NCI-H82 (cell line): ENCODE data around the gene ZMAT5.

Experiments used
- DNase-seq: peaks from one replicate; lab custom pipeline; 2025; lab: John Stamatoyannopoulos, UW

ZMAT5 gene

GRCh38 chr22:29766632-29767170 is at the start of gene ZMAT5:
TSS of gene ZMAT5 (minus strand) at chr22:29767007. CDS start at chr22:29748544, 18,463 bp downstream.
- DNase-seq: peak; percentile 98

- DNase-seq: no peak
Measured at GRCh38 chr22:29816539-29816938, 49.7 kb upstream of the ZMAT5 start.

DNA sequence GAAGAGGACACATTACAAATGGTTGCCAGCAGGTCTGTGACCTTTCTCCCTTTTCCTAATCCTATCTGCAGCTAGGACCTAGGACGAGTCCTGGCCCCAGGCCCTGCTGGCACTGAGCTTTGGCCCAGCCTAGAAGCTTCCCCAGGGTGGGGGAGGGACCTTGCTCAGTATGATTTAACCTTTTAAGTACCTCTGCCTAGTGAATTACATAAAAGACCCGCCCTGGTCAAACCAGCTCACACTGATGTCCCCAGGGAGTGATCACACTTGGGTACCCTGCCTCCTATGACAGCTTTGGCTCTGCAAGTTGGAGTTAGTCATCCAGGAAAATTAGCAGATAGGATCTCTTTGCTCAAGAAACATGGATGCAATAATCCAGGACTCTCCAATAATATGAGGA is 49.3 kb upstream of the ZMAT5 start:
- DNase-seq: no peak

- no peak for DNase-seq
Measured at GRCh38 chr22:29815580-29815979, 48.8 kb upstream of the ZMAT5 start.

DNA sequence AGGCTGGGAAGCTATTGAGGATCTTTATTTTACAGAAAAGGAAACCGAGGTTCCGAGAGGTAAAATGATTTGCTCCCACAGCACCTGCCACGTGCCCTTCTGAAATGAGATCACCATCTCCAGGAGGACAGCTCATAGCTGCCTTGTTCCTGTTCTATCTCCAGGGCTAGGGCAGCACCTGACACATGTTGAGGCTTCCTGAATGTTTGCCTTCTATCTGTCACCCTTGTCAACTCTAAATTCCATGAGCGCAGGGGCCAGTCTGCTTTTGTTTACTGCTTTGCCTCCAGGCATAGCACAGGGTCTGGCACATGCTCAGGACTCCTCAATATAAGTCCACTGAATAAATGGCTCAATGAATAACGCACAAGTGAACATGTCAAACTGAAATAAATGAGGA is 47.2 kb upstream of the ZMAT5 start:
- no peak for DNase-seq

- DNase-seq: no peak
Measured at GRCh38 chr22:29813563-29813962, 46.8 kb upstream of the ZMAT5 start.

- no peak for DNase-seq
Measured at GRCh38 chr22:29813126-29813525, 46.3 kb upstream of the ZMAT5 start.

DNA sequence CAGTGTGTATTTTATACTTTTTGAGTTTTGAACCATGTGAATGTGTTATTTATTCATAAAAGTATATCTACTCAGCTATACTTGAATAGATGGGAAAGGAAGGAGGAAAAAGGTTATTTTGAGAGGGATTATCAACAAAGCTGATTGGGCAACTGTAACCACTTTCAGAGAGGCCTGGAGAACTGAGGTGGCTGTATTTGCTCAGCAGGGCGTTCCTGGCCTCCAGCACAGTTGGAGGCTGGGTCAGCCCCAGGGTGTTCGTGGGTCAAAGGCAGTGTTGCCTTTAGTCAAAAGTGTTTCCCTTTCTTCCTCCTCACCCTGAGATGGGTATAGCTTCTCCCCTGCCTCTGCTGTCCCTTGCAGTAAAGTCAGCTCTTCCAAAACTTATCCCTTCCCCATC is 44.6 kb upstream of the ZMAT5 start:
- DNase-seq: no peak

DNA sequence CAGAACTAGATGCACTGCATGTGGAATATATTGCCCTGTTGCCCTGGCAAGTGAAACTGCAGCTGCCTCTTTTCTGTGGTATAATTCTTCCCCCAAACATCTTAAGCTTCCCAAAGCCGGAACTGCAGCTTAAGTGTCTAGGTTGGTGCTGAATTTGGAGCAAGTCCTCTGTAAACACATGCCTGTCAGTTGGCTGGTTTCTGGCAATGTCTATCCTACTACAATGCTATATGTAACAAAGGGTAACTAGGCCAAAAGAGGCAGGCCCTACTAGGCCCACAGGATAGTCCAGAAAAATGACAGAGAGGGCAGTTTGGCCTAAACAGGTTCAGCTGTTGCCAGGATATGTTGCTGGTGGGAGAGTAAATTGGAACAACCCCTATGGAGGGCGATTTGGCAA is 43.4 kb upstream of the ZMAT5 start:
- DNase-seq: no peak

DNA sequence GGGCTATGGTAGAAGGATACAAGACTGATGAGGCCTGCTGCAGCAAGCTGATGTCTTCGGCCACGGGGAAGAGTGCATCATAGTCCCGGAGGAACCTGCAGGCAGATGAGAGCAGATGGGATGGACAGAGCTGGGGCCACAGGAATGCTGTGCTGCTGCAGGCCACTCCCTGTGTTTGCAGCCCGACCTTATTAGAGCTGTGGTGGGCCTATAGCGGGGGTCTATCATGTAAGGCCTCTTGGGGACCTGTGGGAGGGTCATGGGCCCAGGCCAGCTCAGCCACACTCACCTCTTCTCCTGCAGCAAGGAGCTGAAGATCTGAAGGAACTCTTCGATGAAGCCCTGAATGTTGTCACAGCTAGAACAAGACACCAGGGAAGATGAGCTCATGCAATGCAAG is 39.4 kb upstream of the ZMAT5 start:
- no peak for DNase-seq

- no peak for DNase-seq
Measured at GRCh38 chr22:29804985-29805384, 38.2 kb upstream of the ZMAT5 start.

- DNase-seq: no peak
Measured at GRCh38 chr22:29803190-29803589, 36.4 kb upstream of the ZMAT5 start.

DNA sequence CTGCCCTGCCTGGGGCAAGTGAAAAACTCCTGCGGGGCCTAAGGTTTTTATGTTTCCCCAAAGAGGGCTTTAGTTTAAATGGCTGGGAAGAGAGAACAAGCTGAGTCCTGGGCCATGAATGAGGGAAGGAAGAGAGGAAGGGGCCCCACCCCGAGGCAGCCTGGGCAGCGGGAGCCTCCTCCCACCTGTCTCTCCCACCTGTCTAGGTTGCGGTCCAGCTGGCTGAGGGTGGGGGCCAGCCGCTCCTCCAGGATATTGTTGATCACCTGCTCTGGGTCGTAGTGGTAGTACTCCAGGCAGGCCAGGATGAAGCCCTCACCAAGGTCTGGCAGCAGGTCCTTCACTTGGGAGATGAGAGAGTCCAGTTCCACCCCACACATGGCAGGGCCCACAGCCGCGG is 35.0 kb upstream of the ZMAT5 start:
- no peak for DNase-seq

DNA sequence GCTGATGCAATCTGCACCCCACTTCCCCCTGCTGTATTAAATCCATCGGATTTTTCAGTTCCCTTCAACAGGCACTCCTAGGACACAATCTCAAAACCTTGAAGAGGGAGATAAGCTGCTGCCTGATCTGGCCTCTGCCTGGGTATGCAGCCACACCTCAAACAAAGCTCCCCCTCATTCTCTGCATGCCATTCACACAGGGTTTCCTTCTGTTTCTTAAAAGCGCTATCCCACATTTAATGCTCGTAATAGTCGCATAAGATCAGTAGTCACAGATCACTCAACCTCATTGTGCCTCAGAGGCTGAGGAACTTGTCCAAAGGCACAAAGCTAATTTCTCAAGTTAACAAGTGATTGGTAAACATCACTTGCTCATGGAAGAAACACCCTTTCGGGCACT is 34.3 kb upstream of the ZMAT5 start:
- no peak for DNase-seq

GRCh38 chr22:29799217-29799680 is 32.4 kb upstream of the ZMAT5 start:
- no peak for DNase-seq

DNA sequence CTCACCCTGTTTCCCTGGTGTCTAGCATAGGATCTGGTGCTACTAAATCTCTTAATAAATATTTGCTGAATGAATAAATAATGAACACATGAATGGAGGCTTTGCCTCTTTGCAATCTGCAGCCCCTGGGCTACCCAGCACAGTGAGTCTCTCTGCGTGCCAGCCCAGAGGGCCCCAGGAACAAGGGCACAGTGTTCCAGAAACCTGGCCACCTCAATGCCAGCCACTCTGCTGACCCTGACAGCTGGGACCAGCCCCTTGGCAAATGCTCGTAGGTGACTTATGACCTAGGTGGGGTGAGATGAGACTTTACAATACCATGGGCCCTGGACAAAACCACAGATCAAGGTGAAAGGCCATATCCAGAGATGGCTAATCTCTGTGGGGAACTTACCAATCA is 32.0 kb upstream of the ZMAT5 start:
- DNase-seq: no peak

DNA sequence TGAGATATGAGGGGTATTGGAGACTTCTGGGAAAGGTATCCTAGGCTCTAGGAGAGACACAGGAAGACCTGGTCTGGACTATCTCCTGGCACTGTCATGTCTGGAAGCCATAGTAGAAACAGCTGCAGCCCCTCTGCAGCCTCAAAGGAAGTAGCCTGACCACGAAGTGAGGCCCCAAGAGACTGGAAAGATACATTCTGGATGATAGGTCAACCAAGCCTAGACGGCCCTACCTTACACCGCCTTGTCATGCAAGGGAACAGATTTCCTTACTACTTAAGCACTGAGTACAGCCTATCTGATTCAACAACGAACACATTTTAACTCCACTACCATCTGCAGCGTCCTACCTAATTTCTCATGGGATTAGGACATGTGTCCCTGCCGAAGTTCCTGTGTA is 31.5 kb upstream of the ZMAT5 start:
- peak; percentile 37 for DNase-seq

DNA sequence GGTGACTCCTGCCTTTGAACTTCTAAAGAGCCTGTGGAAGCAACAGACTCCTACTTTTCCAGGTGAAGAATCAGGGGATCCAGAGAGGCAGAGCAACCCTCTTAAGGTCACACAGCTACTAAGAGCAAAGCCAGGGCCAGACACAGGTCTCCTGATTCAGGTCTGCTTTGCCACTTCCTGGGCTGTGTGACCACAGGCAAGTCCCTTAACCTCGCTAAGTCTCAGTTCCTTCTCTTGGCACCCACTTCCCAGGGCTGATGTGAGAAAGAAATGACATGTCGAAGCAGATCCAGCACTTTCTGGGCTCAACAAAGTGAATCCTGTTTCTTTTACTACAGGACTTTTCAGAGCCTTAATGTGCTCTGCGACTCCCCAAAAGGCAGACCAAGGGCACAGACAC is 30.5 kb upstream of the ZMAT5 start:
- no peak for DNase-seq

DNA sequence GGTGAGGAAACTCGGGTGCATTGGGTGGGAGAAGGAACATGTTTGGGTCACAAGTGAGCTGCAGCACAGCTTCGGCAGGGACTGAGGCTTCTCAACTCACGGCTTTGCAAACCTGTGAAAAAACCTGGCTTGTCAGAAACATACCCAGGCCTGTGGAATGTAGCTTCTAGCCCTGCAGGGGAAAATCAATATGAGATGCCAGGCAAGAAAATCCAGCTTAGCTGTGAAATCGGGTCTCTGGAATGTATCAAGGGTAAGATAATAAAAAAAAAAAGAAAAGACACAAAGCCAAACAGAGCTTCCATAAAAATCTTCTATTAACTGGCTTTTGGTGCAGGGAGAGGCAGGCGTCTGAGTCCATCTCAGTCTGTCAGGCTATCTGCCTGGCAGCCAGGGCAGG is 28.9 kb upstream of the ZMAT5 start:
- no peak for DNase-seq

- no peak for DNase-seq
Measured at GRCh38 chr22:29793396-29793795, 26.6 kb upstream of the ZMAT5 start.

GRCh38 chr22:29790061-29790460 is 23.3 kb upstream of the ZMAT5 start:
- no peak for DNase-seq

GRCh38 chr22:29788339-29789279 is 21.8 kb upstream of the ZMAT5 start:
- no peak for DNase-seq

DNA sequence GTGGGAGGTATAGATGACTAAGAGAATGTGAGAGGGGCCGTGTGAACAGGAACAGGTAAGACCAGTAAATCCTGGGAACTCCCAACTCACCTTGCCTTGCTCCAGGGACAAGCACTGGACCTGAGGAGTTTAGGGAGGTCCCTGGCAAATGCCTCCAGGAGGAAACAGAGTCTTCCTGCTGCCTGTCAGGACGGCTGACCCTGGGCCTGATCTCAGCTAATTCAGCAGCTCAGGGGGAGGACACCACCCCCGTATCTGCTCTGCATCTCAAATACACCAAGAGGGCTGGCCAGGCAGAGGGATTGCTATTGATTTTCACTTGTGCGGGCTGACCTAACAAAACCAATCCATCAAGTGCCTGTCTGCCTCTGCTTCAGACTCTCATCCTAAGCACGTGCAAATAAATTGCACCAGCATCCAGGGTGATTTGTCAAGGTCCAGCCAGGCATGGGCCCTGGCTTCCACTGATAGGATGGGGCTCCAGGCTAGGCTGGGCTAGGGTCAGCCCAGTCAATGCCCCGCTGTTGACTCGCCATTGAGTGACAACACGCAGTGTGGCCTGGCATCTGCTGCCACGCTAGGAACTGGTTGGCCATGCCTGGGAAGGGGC is 20.7 kb upstream of the ZMAT5 start:
- DNase-seq: no peak
